GM23338 (cell line): ENCODE measurements around the gene ZNF474. TPM values are rescaled to one million over a fixed set of nuclear protein-coding genes. Genes with fewer than 3 reads are reported as not detected.

Experiments used
- ATAC-seq: fragments of 200-7000 bp; cut with Tn5 transposase; 3 replicates; pipeline ENCODE4 v1.9.1; 2020
- DNase-seq: peaks from one replicate; pipeline ENCODE4 v3.0.0-alpha.2; 2015; ENCODE audit warnings: low spot score
- H2AFZ ChIP-seq: fragments of 200-600 bp; sonication (generic); 2 replicates; pipeline ENCODE4 v1.8.0; 2016; ENCODE audit warnings: antibody characterized with exemption, mild to moderate bottlenecking, moderate library complexity
- H3F3A ChIP-seq: fragments of 200-600 bp; sonication (generic); replicated peaks from 2 replicates; pipeline ENCODE4 v1.8.0; 2017; ENCODE audit warnings: antibody characterized with exemption, mixed run types, low read depth
- H3K27ac ChIP-seq: fragments of 200-600 bp; sonication (generic); 2 replicates; pipeline ENCODE4 v1.6.1; 2016; ENCODE audit warnings: low read depth
- H3K27me3 ChIP-seq: fragments of 200-600 bp; sonication (generic); 2 replicates; pipeline ENCODE4 v1.8.0; 2016; ENCODE audit warnings: mild to moderate bottlenecking, mixed run types, moderate library complexity; ENCODE audit not compliant: insufficient read depth
- H3K36me3 ChIP-seq: fragments of 200-600 bp; sonication (generic); 2 replicates; pipeline ENCODE4 v1.8.0; 2016; ENCODE audit warnings: mild to moderate bottlenecking; ENCODE audit not compliant: insufficient read depth
- H3K4me1 ChIP-seq: fragments of 200-600 bp; sonication (generic); 2 replicates; pipeline ENCODE4 v1.8.0; 2016; ENCODE audit warnings: mild to moderate bottlenecking, moderate library complexity; ENCODE audit not compliant: insufficient read depth
- H3K4me2 ChIP-seq: fragments of 200-600 bp; sonication (generic); 2 replicates; pipeline ENCODE4 v1.7.1; 2017; ENCODE audit warnings: mixed run types
- H3K4me3 ChIP-seq: fragments of 200-600 bp; sonication (generic); 2 replicates; pipeline ENCODE4 v1.6.1; 2016; ENCODE audit warnings: mixed run types
- H3K79me2 ChIP-seq: fragments of 200-600 bp; sonication (generic); replicated peaks from 2 replicates; pipeline ENCODE4 v1.8.0; 2017; ENCODE audit warnings: mild to moderate bottlenecking; ENCODE audit not compliant: insufficient read depth
- H3K9me2 ChIP-seq: fragments of 200-600 bp; sonication (generic); 2 replicates; pipeline ENCODE4 v1.8.0; 2017; ENCODE audit not compliant: insufficient read depth
- H4K20me1 ChIP-seq: fragments of 200-600 bp; sonication (generic); replicated peaks from 2 replicates; pipeline ENCODE4 v1.8.0; 2017; ENCODE audit warnings: mild to moderate bottlenecking; ENCODE audit not compliant: insufficient read depth
- H3K27ac Mint-ChIP-seq: 2 replicates; pipeline ENCODE4 v1.8.0; 2020; ENCODE audit warnings: inconsistent platforms, mild to moderate bottlenecking, moderate library complexity, mixed read lengths
- H3K27me3 Mint-ChIP-seq: 3 replicates; pipeline ENCODE4 v1.8.0; 2022; ENCODE audit warnings: low read depth, mild to moderate bottlenecking, moderate library complexity, mixed read lengths, inconsistent platforms; ENCODE audit not compliant: insufficient read depth, poor library complexity
- H3K36me3 Mint-ChIP-seq: 3 replicates; pipeline ENCODE4 v1.8.0; 2021; ENCODE audit warnings: low read depth, mild to moderate bottlenecking, inconsistent platforms, moderate library complexity, mixed read lengths
- H3K4me1 Mint-ChIP-seq: 3 replicates; pipeline ENCODE4 v1.8.0; 2020; ENCODE audit warnings: mild to moderate bottlenecking, inconsistent platforms, mixed read lengths
- H3K4me3 Mint-ChIP-seq: 3 replicates; pipeline ENCODE4 v1.8.0; 2021; ENCODE audit warnings: moderate library complexity, mild to moderate bottlenecking, inconsistent platforms, mixed read lengths
- H3K9me3 Mint-ChIP-seq: 3 replicates; pipeline ENCODE4 v1.8.0; 2020; ENCODE audit warnings: moderate library complexity, mild to moderate bottlenecking, inconsistent platforms, mixed read lengths
- CREB1 ChIP-seq: fragments of 250-450 bp; sonication (Bioruptor Pico); IDR thresholded peaks from 2 replicates; pipeline ENCODE4 v1.5.0; 2020; ENCODE audit warnings: low read depth, mild to moderate bottlenecking, moderate library complexity
- CTCF ChIP-seq, 2 experiments: fragments of 200-600 bp in 1 of 2; sonication (generic) in 1 of 2; conservative IDR thresholded peaks; 2 replicates each; pipeline versions ENCODE4 v1.5.1 to v1.6.1; 2016 to 2017; ENCODE audit warnings: antibody characterized with exemption in 2 of 2, low read depth in 2 of 2, mild to moderate bottlenecking in 2 of 2, moderate library complexity in 1 of 2
- JUNB ChIP-seq: IDR thresholded peaks from one replicate; pipeline ENCODE4 v1.6.1; 2016; ENCODE audit warnings: antibody characterized with exemption; ENCODE audit not compliant: unreplicated experiment
- NANOG ChIP-seq: IDR thresholded peaks from 2 replicates; pipeline ENCODE4 v1.6.1; 2016; ENCODE audit warnings: antibody characterized with exemption, borderline replicate concordance
- POLR2AphosphoS5 ChIP-seq: IDR thresholded peaks from 2 replicates; pipeline ENCODE4 v1.6.1; 2016; ENCODE audit warnings: antibody characterized with exemption, low read depth
- REST ChIP-seq: IDR thresholded peaks from one replicate; pipeline ENCODE4 v1.6.1; 2018; ENCODE audit warnings: antibody characterized with exemption; ENCODE audit not compliant: unreplicated experiment
- ZNF331 ChIP-seq: fragments of 250-450 bp; sonication (Bioruptor Pico); IDR thresholded peaks from 2 replicates; pipeline ENCODE4 v1.5.0; 2020; ENCODE audit warnings: low read depth, mild to moderate bottlenecking, moderate library complexity
- ZNF462 ChIP-seq: fragments of 250-450 bp; sonication (Bioruptor Pico); IDR thresholded peaks from 2 replicates; pipeline ENCODE4 v1.5.0; 2020; ENCODE audit warnings: mild to moderate bottlenecking, moderate library complexity
- polyA plus RNA-seq: library from polyadenylated mRNA; unstranded; fragments of >200 nt; fragmentation: Nextera tagmentation; extraction: Ambion mirVana; gene quantifications from 2 replicates; pipeline ENCODE4 v1.2.1, GENCODE V29; 2016
- total RNA-seq: library from RNA; depleted of rRNA; stranded (reverse); fragments of >200 nt; shearing (Covaris generic); gene quantifications from 2 replicates; pipeline ENCODE4 v1.2.3, GENCODE V29; 2014

The ZNF474 gene
- total and polyA plus RNA-seq, 2 experiments from 2014 or later, result 0.59 TPM; not detected in 1

- Histone ChIP-seq H3K4me1 (no peaks in the 10 kb centered on the region), H3K4me2 (no peak overlapping the region), H3K9me2 (no peaks in the 10 kb centered on the region), H3K4me3 (no peak overlapping the region), H4K20me1 (no peaks in the 10 kb centered on the region), H3F3A (no peaks in the 10 kb centered on the region), H3K27me3 (no peaks in the 10 kb centered on the region), H2AFZ (no peak overlapping the region), H3K27ac (no peak overlapping the region), H3K79me2 (no peaks in the 10 kb centered on the region), H3K36me3 (no peaks in the 10 kb centered on the region)
- no peak for TF ChIP-seq POLR2AphosphoS5
- TF ChIP-seq CTCF (conservative IDR thresholded peaks at IDR 0.05; ENCODE audit: low read depth in 2 of 2), result peak; percentile 81 to 82
- no peak for TF ChIP-seq JUNB
- no peak for TF ChIP-seq REST
- Mint-ChIP-seq H3K27me3 (peaks cover 4% of the 10 kb centered on the region), H3K4me1 (peaks cover 2% of the 10 kb centered on the region; the same call in 2 of the 3 replicates), H3K4me3 (no peak overlapping the region), H3K9me3 (no peaks in the 10 kb centered on the region), H3K36me3 (no peaks in the 10 kb centered on the region), H3K27ac (peak overlapping the region; percentile 22; the same call in 1 of the 2 replicates)
- ATAC-seq (peak; percentile 92), DNase-seq (peak; percentile 81)
These were observed 63.5 kb downstream of the ZNF474 start for GRCh38 chr5:122192497-122193496.

GRCh38 chr5:122195802-122196394 lies 66.6 kb downstream of the ZNF474 start:
- no peaks in the 10 kb centered on the region for H4K20me1 ChIP-seq
- no peak overlapping the region for H3K27ac ChIP-seq
- no peaks in the 10 kb centered on the region for H3K79me2 ChIP-seq
- H3K27me3 ChIP-seq, result no peaks in the 10 kb centered on the region
- H3K4me3 Mint-ChIP-seq, result no peak overlapping the region
- no peaks in the 10 kb centered on the region for H3K36me3 ChIP-seq
- no peak overlapping the region for H2AFZ ChIP-seq
- no peaks in the 10 kb centered on the region for H3F3A ChIP-seq
- no peak overlapping the region for H3K4me3 ChIP-seq
- H3K36me3 Mint-ChIP-seq, result no peaks in the 10 kb centered on the region
- no peaks in the 10 kb centered on the region for H3K9me2 ChIP-seq
- no peak overlapping the region for H3K27ac Mint-ChIP-seq
- no peaks in the 10 kb centered on the region; the same call in 2 of the 3 replicates for H3K4me1 Mint-ChIP-seq
- peak; percentile 80 for ATAC-seq
- H3K27me3 Mint-ChIP-seq, result peaks cover 2% of the 10 kb centered on the region
- no peaks in the 10 kb centered on the region for H3K9me3 Mint-ChIP-seq
- H3K4me1 ChIP-seq, result no peaks in the 10 kb centered on the region
- no peak overlapping the region for H3K4me2 ChIP-seq
- peak; percentile 82 for DNase-seq
- TF ChIP-seq NANOG, result no peak
- TF ChIP-seq POLR2AphosphoS5, result no peak
- TF ChIP-seq ZNF331 (CRISPR knock-in tag), result no peak
- no peak for TF ChIP-seq CREB1 (CRISPR knock-in tag)
- TF ChIP-seq ZNF462 (CRISPR knock-in tag), result no peak
